ENCODE measurements around the gene ACACA.

GRCh38 chr17:37312137-37312923 is 94.3 kb downstream of the ACACA start:
- TF ChIP-seq ZKSCAN3 (CRISPR knock-in tag; IDR thresholded peaks at IDR 0.05) = no peak
- TF ChIP-seq PHF20 (IDR thresholded peaks at IDR 0.05; ENCODE audit: partially characterized antibody) = no peak

Data from K562 (cell line).